CD4-positive, alpha-beta T cell treated with Interleukin-15 for 1 hour (primary cell): Measurements from ENCODE around the gene PTH1R.
A peak's percentile ranks its signal among the peaks of the same experiment; 100 is the strongest.

Experiments
- DNase-seq: peaks from one replicate; pipeline ENCODE4 v3.0.0-alpha.2; 2020

The PTH1R gene

GRCh38 chr3:46877406-46878125 is at the start of gene PTH1R:
Gene PTH1R, plus strand, starts transcription at chr3:46877721. Its CDS starts 5,839 bp downstream, at chr3:46883560.
- no peak for DNase-seq

- DNase-seq: no peak
Measured at GRCh38 chr3:46829699-46830208, 47.8 kb upstream of the PTH1R start.

- DNase-seq: no peak
Measured at GRCh38 chr3:46830801-46831200, 46.7 kb upstream of the PTH1R start.

- no peak for DNase-seq
Measured at GRCh38 chr3:46831316-46831715, 46.2 kb upstream of the PTH1R start.

- no peak for DNase-seq
Measured at GRCh38 chr3:46831841-46832240, 45.7 kb upstream of the PTH1R start.

- no peak for DNase-seq
Measured at GRCh38 chr3:46833346-46834300, 43.9 kb upstream of the PTH1R start.

GRCh38 chr3:46835054-46835453 is 42.5 kb upstream of the PTH1R start:
- no peak for DNase-seq

GRCh38 chr3:46835491-46835890 is 42.0 kb upstream of the PTH1R start:
- no peak for DNase-seq

- no peak for DNase-seq
Measured at GRCh38 chr3:46838301-46838700, 39.2 kb upstream of the PTH1R start.

GRCh38 chr3:46840491-46840890 is 37.0 kb upstream of the PTH1R start:
- no peak for DNase-seq

GRCh38 chr3:46843508-46843907 is 34.0 kb upstream of the PTH1R start:
- DNase-seq: no peak

GRCh38 chr3:46844397-46844796 is 33.1 kb upstream of the PTH1R start:
- DNase-seq: no peak

GRCh38 chr3:46844881-46845312 is 32.6 kb upstream of the PTH1R start:
- DNase-seq: no peak

- no peak for DNase-seq
Measured at GRCh38 chr3:46845397-46845859, 32.1 kb upstream of the PTH1R start.

- peak; percentile 81 for DNase-seq
Measured at GRCh38 chr3:46845860-46846623, 31.5 kb upstream of the PTH1R start.

GRCh38 chr3:46846624-46847542 is 30.6 kb upstream of the PTH1R start:
- no peak for DNase-seq

- DNase-seq: no peak
Measured at GRCh38 chr3:46847744-46848143, 29.8 kb upstream of the PTH1R start.

- no peak for DNase-seq
Measured at GRCh38 chr3:46848271-46849044, 29.1 kb upstream of the PTH1R start.

GRCh38 chr3:46849045-46849631 is 28.4 kb upstream of the PTH1R start:
- no peak for DNase-seq

GRCh38 chr3:46849686-46850467 is 27.6 kb upstream of the PTH1R start:
- DNase-seq: no peak
